ENCODE measurements around the gene ADM.

The ADM gene

DNA sequence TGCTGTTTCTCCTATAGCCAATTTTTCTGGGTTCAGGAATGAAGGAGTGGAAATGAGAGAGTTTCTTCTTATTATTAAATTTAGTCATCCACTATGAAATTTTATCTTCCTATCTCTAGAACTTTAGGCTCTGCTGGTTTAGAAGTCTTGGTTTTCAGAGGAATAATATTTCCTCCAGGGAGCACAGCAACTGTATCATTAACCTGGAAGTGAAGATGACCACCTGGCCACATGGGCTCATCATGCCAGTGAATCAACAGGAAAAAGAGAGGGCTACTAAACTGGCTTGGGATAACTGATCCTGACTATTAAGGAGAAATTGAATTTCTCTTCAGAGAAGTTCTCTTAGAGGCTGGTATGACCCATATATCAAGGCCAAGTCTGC lies 44.4 kb downstream of the ADM start:
- Histone ChIP-seq H3K79me2 (ENCODE audit: insufficient read depth, low read length) (no peaks in the 10 kb centered on the region), H3K36me3 (ENCODE audit: insufficient read depth, low read length) (no peaks in the 10 kb centered on the region), H3K4me3 (ENCODE audit: low read depth, low read length, poor library complexity, severe bottlenecking) (no peak overlapping the region), H3K9ac (ENCODE audit: low read length) (no peak overlapping the region), H3K27ac (ENCODE audit: low read depth, low read length, poor library complexity, severe bottlenecking) (no peak overlapping the region), H4K20me1 (ENCODE audit: insufficient read depth, low read length) (no peaks in the 10 kb centered on the region), H3K4me1 (ENCODE audit: insufficient read depth, low read length, severe bottlenecking) (peaks cover 5% of the 10 kb centered on the region), H3K9me3 (ENCODE audit: low read length) (no peaks in the 10 kb centered on the region), H2AFZ (ENCODE audit: low read length) (no peak overlapping the region), H3K27me3 (ENCODE audit: insufficient read depth, low read length) (no peaks in the 10 kb centered on the region), H3F3A (ENCODE audit: insufficient read depth, low read length) (no peaks in the 10 kb centered on the region), H3K4me2 (ENCODE audit: low read length) (no peak overlapping the region), H3K9me2 (ENCODE audit: low read depth, low read length) (no peaks in the 10 kb centered on the region)
- TF ChIP-seq, protein P1, sequence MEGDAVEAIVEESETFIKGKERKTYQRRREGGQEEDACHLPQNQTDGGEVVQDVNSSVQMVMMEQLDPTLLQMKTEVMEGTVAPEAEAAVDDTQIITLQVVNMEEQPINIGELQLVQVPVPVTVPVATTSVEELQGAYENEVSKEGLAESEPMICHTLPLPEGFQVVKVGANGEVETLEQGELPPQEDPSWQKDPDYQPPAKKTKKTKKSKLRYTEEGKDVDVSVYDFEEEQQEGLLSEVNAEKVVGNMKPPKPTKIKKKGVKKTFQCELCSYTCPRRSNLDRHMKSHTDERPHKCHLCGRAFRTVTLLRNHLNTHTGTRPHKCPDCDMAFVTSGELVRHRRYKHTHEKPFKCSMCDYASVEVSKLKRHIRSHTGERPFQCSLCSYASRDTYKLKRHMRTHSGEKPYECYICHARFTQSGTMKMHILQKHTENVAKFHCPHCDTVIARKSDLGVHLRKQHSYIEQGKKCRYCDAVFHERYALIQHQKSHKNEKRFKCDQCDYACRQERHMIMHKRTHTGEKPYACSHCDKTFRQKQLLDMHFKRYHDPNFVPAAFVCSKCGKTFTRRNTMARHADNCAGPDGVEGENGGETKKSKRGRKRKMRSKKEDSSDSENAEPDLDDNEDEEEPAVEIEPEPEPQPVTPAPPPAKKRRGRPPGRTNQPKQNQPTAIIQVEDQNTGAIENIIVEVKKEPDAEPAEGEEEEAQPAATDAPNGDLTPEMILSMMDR (IDR thresholded peaks at IDR 0.05; ENCODE audit: low read length) = no peak
- no peak for TF ChIP-seq EZH2 (IDR thresholded peaks at IDR 0.05; ENCODE audit: borderline replicate concordance, low read length)

DNA sequence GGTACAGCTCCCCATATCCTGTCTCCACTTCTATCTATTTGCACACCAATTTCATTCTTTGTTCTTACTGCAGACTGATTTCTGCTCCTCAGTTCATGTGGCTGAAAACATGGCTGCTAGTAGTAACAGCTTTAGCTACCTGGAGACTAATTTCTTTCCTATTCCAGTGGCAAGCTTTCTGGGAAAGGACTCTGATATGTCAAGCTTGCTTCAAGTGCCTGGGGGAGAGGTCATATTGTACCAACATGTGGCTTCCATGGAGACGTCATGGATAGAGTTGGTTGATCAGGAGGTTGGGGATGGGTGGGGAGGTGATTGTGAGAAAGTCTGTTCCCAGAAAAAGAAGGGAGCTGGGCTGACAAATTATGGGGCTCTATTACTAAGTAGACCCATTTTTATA lies 44.9 kb downstream of the ADM start:
- H3K36me3 ChIP-seq (ENCODE audit: insufficient read depth, low read length) = no peaks in the 10 kb centered on the region
- H3K9me3 ChIP-seq (ENCODE audit: low read length) = no peaks in the 10 kb centered on the region
- no peak overlapping the region for H3K27ac ChIP-seq (ENCODE audit: low read depth, low read length, poor library complexity, severe bottlenecking)
- TF ChIP-seq EZH2 (IDR thresholded peaks at IDR 0.05; ENCODE audit: borderline replicate concordance, low read length) = no peak
- TF ChIP-seq, protein P1 (IDR thresholded peaks at IDR 0.05; ENCODE audit: low read length) = no peak
- H3K9ac ChIP-seq (ENCODE audit: low read length) = no peak overlapping the region
- no peak overlapping the region for H3K4me3 ChIP-seq (ENCODE audit: low read depth, low read length, poor library complexity, severe bottlenecking)
- H3K79me2 ChIP-seq (ENCODE audit: insufficient read depth, low read length) = no peaks in the 10 kb centered on the region
- no peaks in the 10 kb centered on the region for H3F3A ChIP-seq (ENCODE audit: insufficient read depth, low read length)
- H2AFZ ChIP-seq (ENCODE audit: low read length) = no peak overlapping the region
- no peak overlapping the region for H3K4me2 ChIP-seq (ENCODE audit: low read length)
- H4K20me1 ChIP-seq (ENCODE audit: insufficient read depth, low read length) = no peaks in the 10 kb centered on the region
- peaks cover 5% of the 10 kb centered on the region for H3K4me1 ChIP-seq (ENCODE audit: insufficient read depth, low read length, severe bottlenecking)
- H3K9me2 ChIP-seq (ENCODE audit: low read depth, low read length) = no peaks in the 10 kb centered on the region
- no peaks in the 10 kb centered on the region for H3K27me3 ChIP-seq (ENCODE audit: insufficient read depth, low read length)

GRCh38 chr11:10350334-10350733 lies 45.5 kb downstream of the ADM start:
- no peaks in the 10 kb centered on the region for H3K9me3 ChIP-seq (ENCODE audit: low read length)
- H3K79me2 ChIP-seq (ENCODE audit: insufficient read depth, low read length) = no peaks in the 10 kb centered on the region
- no peaks in the 10 kb centered on the region for H3K27me3 ChIP-seq (ENCODE audit: insufficient read depth, low read length)
- H3K4me2 ChIP-seq (ENCODE audit: low read length) = no peak overlapping the region
- no peak overlapping the region for H3K9ac ChIP-seq (ENCODE audit: low read length)
- no peaks in the 10 kb centered on the region; the same call in 1 of the 2 replicates for H3K36me3 ChIP-seq (ENCODE audit: insufficient read depth, low read length)
- H3F3A ChIP-seq (ENCODE audit: insufficient read depth, low read length) = no peaks in the 10 kb centered on the region
- H3K27ac ChIP-seq (ENCODE audit: low read depth, low read length, poor library complexity, severe bottlenecking) = no peak overlapping the region
- H2AFZ ChIP-seq (ENCODE audit: low read length) = no peak overlapping the region
- TF ChIP-seq EZH2 (IDR thresholded peaks at IDR 0.05; ENCODE audit: borderline replicate concordance, low read length) = no peak
- H4K20me1 ChIP-seq (ENCODE audit: insufficient read depth, low read length) = no peaks in the 10 kb centered on the region
- no peak overlapping the region for H3K4me3 ChIP-seq (ENCODE audit: low read depth, low read length, poor library complexity, severe bottlenecking)
- peaks cover 5% of the 10 kb centered on the region for H3K4me1 ChIP-seq (ENCODE audit: insufficient read depth, low read length, severe bottlenecking)
- no peaks in the 10 kb centered on the region for H3K9me2 ChIP-seq (ENCODE audit: low read depth, low read length)

GRCh38 chr11:10351435-10351764 lies 46.5 kb downstream of the ADM start:
- Histone ChIP-seq H3K9me3 (ENCODE audit: low read length) (no peaks in the 10 kb centered on the region), H4K20me1 (ENCODE audit: insufficient read depth, low read length) (no peaks in the 10 kb centered on the region), H3K9me2 (ENCODE audit: low read depth, low read length) (no peaks in the 10 kb centered on the region), H3K36me3 (ENCODE audit: insufficient read depth, low read length) (no peaks in the 10 kb centered on the region; the same call in 1 of the 2 replicates), H3F3A (ENCODE audit: insufficient read depth, low read length) (no peaks in the 10 kb centered on the region), H2AFZ (ENCODE audit: low read length) (no peak overlapping the region), H3K4me2 (ENCODE audit: low read length) (no peak overlapping the region), H3K4me3 (ENCODE audit: low read depth, low read length, poor library complexity, severe bottlenecking) (no peak overlapping the region), H3K79me2 (ENCODE audit: insufficient read depth, low read length) (no peaks in the 10 kb centered on the region), H3K9ac (ENCODE audit: low read length) (no peak overlapping the region), H3K27ac (ENCODE audit: low read depth, low read length, poor library complexity, severe bottlenecking) (no peak overlapping the region), H3K4me1 (ENCODE audit: insufficient read depth, low read length, severe bottlenecking) (peaks cover 5% of the 10 kb centered on the region), H3K27me3 (ENCODE audit: insufficient read depth, low read length) (no peaks in the 10 kb centered on the region)
- TF ChIP-seq, protein P1 (IDR thresholded peaks at IDR 0.05; ENCODE audit: low read length) = no peak
- TF ChIP-seq EZH2 (IDR thresholded peaks at IDR 0.05; ENCODE audit: borderline replicate concordance, low read length) = no peak
